Neuronal stem cell (in vitro differentiated cells): Measurements from ENCODE around the gene MPPED1.

ENCODE experiments used
- DNase-seq: peaks from one replicate; pipeline ENCODE4 v3.0.0-alpha.2; 2013; ENCODE audit warnings: low spot score
- H2AFZ ChIP-seq: one replicate; pipeline ENCODE4 v1.6.1; 2013; ENCODE audit warnings: mild to moderate bottlenecking, low read length, inconsistent platforms
- H2AK5ac ChIP-seq: 2 replicates; pipeline ENCODE4 v1.6.1; 2013; ENCODE audit warnings: low read depth, mild to moderate bottlenecking, inconsistent platforms, low read length, moderate library complexity, mixed read lengths
- H2BK120ac ChIP-seq: 2 replicates; pipeline ENCODE4 v1.6.1; 2013; ENCODE audit warnings: low read depth, mild to moderate bottlenecking, inconsistent platforms, low read length, moderate library complexity, mixed read lengths
- H2BK12ac ChIP-seq: one replicate; pipeline ENCODE4 v1.6.1; 2013; ENCODE audit warnings: low read length, inconsistent platforms
- H2BK15ac ChIP-seq: 2 replicates; pipeline ENCODE4 v1.6.1; 2013; ENCODE audit warnings: mild to moderate bottlenecking, low read length, inconsistent platforms, mixed read lengths
- H2BK5ac ChIP-seq: one replicate; pipeline ENCODE4 v1.6.1; 2013; ENCODE audit warnings: inconsistent platforms, mild to moderate bottlenecking, low read length, moderate library complexity
- H3K14ac ChIP-seq: one replicate; pipeline ENCODE4 v1.6.1; 2013; ENCODE audit warnings: low read length, inconsistent platforms
- H3K18ac ChIP-seq: 2 replicates; pipeline ENCODE4 v1.6.1; 2013; ENCODE audit warnings: low read length, inconsistent platforms
- H3K23ac ChIP-seq: 2 replicates; pipeline ENCODE4 v1.6.1; 2013; ENCODE audit warnings: low read depth, mild to moderate bottlenecking, mixed read lengths, low read length, inconsistent platforms; ENCODE audit not compliant: poor library complexity
- H3K27ac ChIP-seq: replicated peaks from 3 replicates; pipeline ENCODE4 v1.5.1; 2013; ENCODE audit warnings: low read length, inconsistent platforms
- H3K27me3 ChIP-seq, 3 experiments: 2 replicates each; pipeline ENCODE4 v1.6.1; 2013; ENCODE audit warnings: low read length in 3 of 3, mild to moderate bottlenecking in 2 of 3, inconsistent platforms in 1 of 3, low read depth in 1 of 3, mixed read lengths in 1 of 3, moderate library complexity in 1 of 3; ENCODE audit not compliant: control insufficient read depth in 3 of 3, insufficient read depth in 3 of 3
- H3K36me3 ChIP-seq, 2 donors: replicated peaks in 1 of 2; 2 replicates each; pipeline ENCODE4 v1.6.1; 2013; ENCODE audit warnings: low read length in 2 of 2; ENCODE audit not compliant: control insufficient read depth in 2 of 2, insufficient read depth in 2 of 2
- H3K4ac ChIP-seq: 2 replicates; pipeline ENCODE4 v1.6.1; 2013; ENCODE audit warnings: inconsistent platforms, mild to moderate bottlenecking, low read length, moderate library complexity
- H3K4me1 ChIP-seq, 2 donors: 1 replicate in 1 of 2; 2 replicates in 1 of 2; pipeline ENCODE4 v1.6.1; 2013; ENCODE audit warnings: low read length in 2 of 2, low read depth in 1 of 2; ENCODE audit not compliant: control insufficient read depth in 2 of 2, insufficient read depth in 1 of 2
- H3K4me2 ChIP-seq: one replicate; pipeline ENCODE4 v1.6.1; 2013; ENCODE audit warnings: mild to moderate bottlenecking, low read length, inconsistent platforms; ENCODE audit not compliant: insufficient read depth, poor library complexity, severe bottlenecking
- H3K4me3 ChIP-seq, 2 donors: 2 replicates each; pipeline ENCODE4 v1.5.1; 2013; ENCODE audit warnings: low read length in 2 of 2, mild to moderate bottlenecking in 2 of 2, inconsistent platforms in 1 of 2, moderate library complexity in 1 of 2
- H3K79me1 ChIP-seq: one replicate; pipeline ENCODE4 v1.6.1; 2013; ENCODE audit warnings: low read depth, mild to moderate bottlenecking, inconsistent platforms, low read length, moderate library complexity
- H3K9ac ChIP-seq: one replicate; pipeline ENCODE4 v1.6.1; 2013; ENCODE audit warnings: mild to moderate bottlenecking, low read depth, low read length, inconsistent platforms; ENCODE audit not compliant: poor library complexity
- H3K9me3 ChIP-seq, 2 donors: replicated peaks in 1 of 2; 2 replicates each; pipeline versions ENCODE3 to v1.6.1; 2013; ENCODE audit warnings: low read length in 2 of 2, mild to moderate bottlenecking in 2 of 2, inconsistent platforms in 1 of 2, low read depth in 1 of 2, mixed read lengths in 1 of 2, moderate library complexity in 1 of 2; ENCODE audit not compliant: control insufficient read depth in 2 of 2, insufficient read depth in 1 of 2
- H4K8ac ChIP-seq: one replicate; pipeline ENCODE4 v1.6.1; 2013; ENCODE audit warnings: low read depth, mild to moderate bottlenecking, inconsistent platforms, low read length, moderate library complexity
- H4K91ac ChIP-seq: one replicate; pipeline ENCODE4 v1.6.1; 2013; ENCODE audit warnings: low read length, low read depth, mild to moderate bottlenecking, inconsistent platforms; ENCODE audit not compliant: poor library complexity
- WGBS, 2 donors: extraction: QIAGEN DNeasy Blood & Tissue Kit; methylation state at CpG; one replicate each; pipeline ENCODE4 v1.1.7; 2013; ENCODE audit warnings: missing lambda C conversion rate in 2 of 2, mixed read lengths in 1 of 2; ENCODE audit not compliant: insufficient read length in 2 of 2, insufficient replicate concordance in 1 of 2; ENCODE audit errors: extremely low coverage in 2 of 2; 5-methylcytosine and 5-hydroxymethylcytosine counted together

Gene MPPED1

DNA sequence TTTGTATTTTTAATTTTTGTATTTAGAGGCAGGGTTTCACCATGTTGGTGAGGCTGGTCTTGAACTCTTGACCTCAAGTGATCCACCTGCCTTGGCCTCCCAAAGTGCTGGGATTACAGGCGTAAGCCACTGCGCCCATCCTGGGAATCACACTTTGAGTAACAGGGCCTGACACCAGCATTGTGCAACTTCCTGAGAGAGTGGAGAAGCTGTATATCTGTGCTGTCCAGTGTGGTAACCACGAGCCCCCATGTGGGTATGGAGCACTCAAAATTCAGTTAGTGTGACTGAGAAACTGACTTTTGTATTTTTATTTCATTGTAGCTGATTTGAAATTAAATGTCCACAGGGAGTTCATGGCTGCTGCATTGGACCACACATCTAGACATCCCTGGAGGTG, 36.2 kb downstream of the MPPED1 start:
- H2BK120ac ChIP-seq, result no peak overlapping the region
- H3K18ac ChIP-seq, result no peak overlapping the region
- H3K4me3 ChIP-seq, result no peak overlapping the region
- no peak overlapping the region for H2AK5ac ChIP-seq
- H3K4me2 ChIP-seq, result no peak overlapping the region
- WGBS, 2 donors, result no CpG with 5 or more reads among the region's 3 CpGs
- no peak overlapping the region for H2BK5ac ChIP-seq
- H2BK15ac ChIP-seq, result no peak overlapping the region
- H3K36me3 ChIP-seq, result no peaks in the 10 kb centered on the region
- H3K23ac ChIP-seq, result no peak overlapping the region
- H2AFZ ChIP-seq, result no peak overlapping the region
- H3K27ac ChIP-seq, result no peak overlapping the region
- H2BK12ac ChIP-seq, result no peak overlapping the region
- H3K9me3 ChIP-seq, result no peaks in the 10 kb centered on the region
- H3K27me3 ChIP-seq, result peaks cover 0 to 3% (median 0%) of the 10 kb centered on the region in 3 experiments
- no peak overlapping the region for H3K14ac ChIP-seq
- no peak for DNase-seq
- H3K4me1 ChIP-seq, result peaks cover 0 to 6% of the 10 kb centered on the region in 2 donors
- H4K91ac ChIP-seq, result no peak overlapping the region
- H4K8ac ChIP-seq, result no peak overlapping the region
- no peaks in the 10 kb centered on the region for H3K79me1 ChIP-seq
- no peak overlapping the region for H3K4ac ChIP-seq
- peak overlapping the region; percentile 52 for H3K9ac ChIP-seq

DNA sequence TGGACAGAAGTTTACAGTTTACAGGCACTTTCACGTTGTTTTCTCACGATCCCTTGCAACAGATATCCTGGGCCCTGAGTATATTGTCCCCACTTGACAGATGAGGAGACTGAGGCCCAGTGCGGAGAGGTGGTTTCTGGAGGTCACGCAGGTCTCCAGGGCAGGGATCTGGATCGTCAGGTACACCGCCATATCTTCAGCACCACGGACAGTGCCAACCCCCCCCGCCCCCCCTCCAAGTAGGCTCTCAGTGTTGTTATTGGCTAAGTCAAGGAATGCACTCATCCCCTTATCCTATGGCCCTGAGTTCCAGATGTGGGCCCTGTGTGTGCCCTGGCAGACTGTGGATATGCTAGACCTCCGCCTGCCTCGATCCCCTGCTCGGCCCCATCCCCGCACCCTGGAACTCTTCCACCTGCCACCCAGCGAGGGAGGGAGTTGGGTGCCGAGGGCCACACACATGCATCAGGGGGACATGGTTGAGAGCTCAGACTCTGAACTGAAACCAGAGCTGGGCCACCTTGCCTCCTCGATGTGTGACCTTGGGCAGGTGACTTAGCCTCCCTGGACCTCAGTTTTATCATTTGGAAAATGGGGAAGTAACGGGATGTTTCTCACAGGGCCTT, 37.5 kb downstream of the MPPED1 start:
- Histone ChIP-seq H3K27me3 (no peaks in the 10 kb centered on the region), H2BK120ac (no peak overlapping the region), H2AK5ac (no peak overlapping the region), H2AFZ (no peak overlapping the region), H3K36me3 (no peaks in the 10 kb centered on the region), H3K23ac (no peak overlapping the region), H3K4me2 (no peak overlapping the region), H3K27ac (no peak overlapping the region), H3K79me1 (no peaks in the 10 kb centered on the region), H2BK15ac (no peak overlapping the region), H4K91ac (no peak overlapping the region), H3K4ac (no peak overlapping the region), H3K9me3 (no peaks in the 10 kb centered on the region), H2BK5ac (no peak overlapping the region), H3K14ac (no peak overlapping the region), H3K4me3 (peak overlapping the region in 1 of 2 donors; percentile 25), H4K8ac (no peak overlapping the region), H2BK12ac (no peak overlapping the region), H3K4me1 (peaks cover 0 to 6% of the 10 kb centered on the region in 2 donors), H3K9ac (no peak overlapping the region), H3K18ac (no peak overlapping the region)
- DNase-seq, result no peak
- WGBS, 2 donors, result no CpG with 5 or more reads among the region's 16 CpGs

DNA sequence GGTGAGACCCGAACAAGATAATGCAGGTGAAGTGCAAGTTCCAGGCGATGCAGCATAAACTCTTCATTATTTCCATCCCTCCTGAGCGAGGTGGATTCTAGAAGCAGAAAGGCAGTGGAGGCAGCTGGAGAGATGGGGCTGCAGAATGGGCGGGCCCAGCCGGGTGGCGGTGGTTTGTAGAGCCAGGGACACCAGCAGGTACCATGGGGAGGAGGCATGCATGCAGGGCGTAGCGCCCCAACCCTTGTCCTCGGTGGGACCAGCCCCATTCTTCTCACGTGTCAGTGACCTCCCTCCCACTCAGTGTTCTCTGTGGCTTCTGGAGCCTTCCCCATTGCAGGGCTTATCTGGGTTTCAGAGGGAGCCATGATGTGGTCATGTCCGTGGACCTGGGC, 38.0 kb downstream of the MPPED1 start:
- Histone ChIP-seq H3K36me3 (no peaks in the 10 kb centered on the region), H2BK120ac (no peak overlapping the region), H4K91ac (no peak overlapping the region), H3K23ac (no peak overlapping the region), H3K4ac (no peak overlapping the region), H3K9me3 (no peaks in the 10 kb centered on the region), H2BK12ac (no peak overlapping the region), H3K9ac (no peak overlapping the region), H3K4me2 (no peak overlapping the region), H3K4me3 (no peak overlapping the region), H3K14ac (no peak overlapping the region), H2AK5ac (no peak overlapping the region), H2AFZ (no peak overlapping the region), H4K8ac (no peak overlapping the region), H2BK15ac (no peak overlapping the region), H3K79me1 (no peaks in the 10 kb centered on the region), H3K27me3 (no peaks in the 10 kb centered on the region), H3K27ac (no peak overlapping the region), H3K18ac (no peak overlapping the region), H3K4me1 (peaks cover 0 to 6% of the 10 kb centered on the region in 2 donors), H2BK5ac (no peak overlapping the region)
- no peak for DNase-seq
- no CpG with 5 or more reads among the region's 11 CpGs for WGBS, 2 donors

DNA sequence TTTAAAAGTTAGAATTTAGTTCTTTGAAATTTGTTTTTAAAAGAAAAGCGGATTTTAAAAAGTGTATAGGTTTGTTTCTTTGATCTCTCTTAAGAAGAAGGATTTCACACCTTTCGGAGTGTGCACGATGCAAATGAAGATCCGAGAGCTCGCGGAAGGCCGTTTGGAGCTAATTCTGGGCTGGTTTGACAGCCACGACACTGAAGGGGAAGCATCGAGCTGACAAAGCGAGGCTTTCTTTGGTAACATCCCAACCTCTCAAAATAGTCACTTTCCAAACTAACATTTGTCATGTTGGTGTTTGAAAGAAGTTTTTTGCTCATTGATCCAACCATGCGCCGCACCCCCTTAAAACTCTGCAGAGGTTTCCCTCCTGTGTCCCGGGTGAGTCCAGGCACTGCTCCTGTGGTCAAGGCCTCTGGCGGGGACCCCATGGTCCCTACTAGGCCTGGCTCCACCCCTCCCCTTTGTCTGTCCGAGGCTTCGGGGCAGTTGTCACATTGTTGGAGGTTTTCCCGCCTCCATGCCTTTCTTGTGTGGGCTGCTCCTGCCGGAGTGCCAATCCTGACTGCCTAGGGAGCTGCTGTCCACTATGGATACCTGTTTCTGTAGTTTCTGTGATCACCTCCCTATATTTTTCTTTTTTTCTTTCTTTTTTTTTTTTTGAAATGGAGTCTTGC, 39.7 kb downstream of the MPPED1 start:
- Histone ChIP-seq H3K9ac (no peak overlapping the region), H3K14ac (no peak overlapping the region), H3K27ac (no peak overlapping the region), H3K4ac (no peak overlapping the region), H3K27me3 (no peaks in the 10 kb centered on the region), H4K91ac (no peak overlapping the region), H2AK5ac (no peak overlapping the region), H2BK12ac (no peak overlapping the region), H2BK15ac (no peak overlapping the region), H2AFZ (no peak overlapping the region), H3K18ac (no peak overlapping the region), H3K79me1 (no peaks in the 10 kb centered on the region), H4K8ac (no peak overlapping the region), H2BK120ac (no peak overlapping the region), H3K36me3 (no peaks in the 10 kb centered on the region), H3K4me1 (peaks cover 0 to 6% of the 10 kb centered on the region in 2 donors), H3K23ac (no peak overlapping the region), H3K4me2 (no peak overlapping the region), H3K9me3 (no peaks in the 10 kb centered on the region), H2BK5ac (no peak overlapping the region), H3K4me3 (no peak overlapping the region)
- no peak for DNase-seq
- WGBS, 2 donors, result 100% methylated on average over 1 of the region's 18 CpGs
